Thoracic aorta (tissue), 2 donors: ENCODE data around the gene C1orf232. TPM values are rescaled to one million over a fixed set of nuclear protein-coding genes. Genes with fewer than 3 reads are reported as not detected.

ENCODE experiments used
- ATAC-seq: fragments of 150-250 bp; one replicate; pipeline ENCODE4 v1.8.0; 2017; ENCODE audit warnings: low read depth; ENCODE audit not compliant: insufficient number of reproducible peaks, low FRiP score
- DNase-seq: peaks from one replicate; pipeline ENCODE4 v3.0.0-alpha.2; 2020; ENCODE audit warnings: low spot score
- H3K27ac ChIP-seq, 2 donors: fragments of 200-600 bp; sonication (generic); 1 replicate in 1 of 2; 2 replicates in 1 of 2; pipeline ENCODE4 v1.5.1; 2016; ENCODE audit warnings: mild to moderate bottlenecking in 2 of 2, moderate library complexity in 2 of 2
- H3K27me3 ChIP-seq: fragments of 200-600 bp; sonication (generic); replicated peaks from 2 replicates; pipeline ENCODE4 v1.6.0; 2016; ENCODE audit warnings: mild to moderate bottlenecking; ENCODE audit not compliant: insufficient read depth
- H3K36me3 ChIP-seq: fragments of 200-600 bp; sonication (generic); one replicate; pipeline ENCODE4 v1.5.1; 2016
- H3K4me1 ChIP-seq, 2 donors: fragments of 200-600 bp; sonication (generic); 1 replicate in 1 of 2; 2 replicates in 1 of 2; pipeline versions ENCODE4 v1.5.1 to v1.6.0; 2016; ENCODE audit warnings: low read depth in 2 of 2, mild to moderate bottlenecking in 1 of 2; ENCODE audit not compliant: control insufficient read depth in 1 of 2
- H3K4me3 ChIP-seq: fragments of 200-600 bp; sonication (generic); 2 replicates; pipeline ENCODE4 v1.5.1; 2016; ENCODE audit warnings: mild to moderate bottlenecking
- H3K9me3 ChIP-seq: fragments of 200-600 bp; sonication (generic); 2 replicates; pipeline ENCODE4 v1.5.1; 2016
- CTCF ChIP-seq: fragments of 200-600 bp; sonication (generic); IDR thresholded peaks from one replicate; pipeline ENCODE4 v1.5.1; 2019; ENCODE audit warnings: antibody characterized with exemption
- total RNA-seq, 2 donors: library from RNA; depleted of rRNA; stranded (reverse); fragments of >200 nt; gene quantifications; one replicate each; pipeline versions ENCODE4 v1.1.0 to v1.2.3, GENCODE V29; 2016

The C1orf232 gene
- total RNA-seq, 2 donors from 2014 or later: not detected

- Histone ChIP-seq H3K36me3 (no peaks in the 10 kb centered on the region), H3K4me3 (no peak overlapping the region), H3K4me1 (no peaks in the 10 kb centered on the region), H3K27ac (no peak overlapping the region), H3K27me3 (no peaks in the 10 kb centered on the region), H3K9me3 (no peaks in the 10 kb centered on the region)
- DNase-seq: no peak
- no peak for TF ChIP-seq CTCF
- ATAC-seq: no peak
Observed at GRCh38 chr1:26203642-26204318, 35.0 kb upstream of the C1orf232 start.

- no peaks in the 10 kb centered on the region for H3K27me3 ChIP-seq
- H3K36me3 ChIP-seq: no peaks in the 10 kb centered on the region
- no peak for ATAC-seq
Observed at GRCh38 chr1:26200413-26200812, 31.6 kb upstream of the C1orf232 start.

GRCh38 chr1:26197813-26198212 is 29.1 kb upstream of the C1orf232 start:
- no peaks in the 10 kb centered on the region for H3K9me3 ChIP-seq
- no peaks in the 10 kb centered on the region for H3K27me3 ChIP-seq
- ATAC-seq (no peak), DNase-seq (no peak)
- TF ChIP-seq CTCF: no peak
- H3K4me3 ChIP-seq: no peak overlapping the region
- H3K4me1 ChIP-seq: no peaks in the 10 kb centered on the region
- no peak overlapping the region for H3K27ac ChIP-seq
- H3K36me3 ChIP-seq: no peaks in the 10 kb centered on the region

More at GRCh38 chr1:26200413-26200812, 31.6 kb upstream of the C1orf232 start:
- Histone ChIP-seq H3K4me3 (no peak overlapping the region), H3K27ac (no peak overlapping the region), H3K9me3 (no peaks in the 10 kb centered on the region), H3K4me1 (no peaks in the 10 kb centered on the region)
- DNase-seq: no peak
- no peak for TF ChIP-seq CTCF

GRCh38 chr1:26197301-26197700 is 28.5 kb upstream of the C1orf232 start:
- no peak overlapping the region for H3K27ac ChIP-seq
- no peak for ATAC-seq
- H3K27me3 ChIP-seq: no peaks in the 10 kb centered on the region
- no peaks in the 10 kb centered on the region for H3K9me3 ChIP-seq
- TF ChIP-seq CTCF: no peak
- DNase-seq: no peak
- no peaks in the 10 kb centered on the region for H3K36me3 ChIP-seq
- H3K4me1 ChIP-seq: no peaks in the 10 kb centered on the region
- H3K4me3 ChIP-seq: no peak overlapping the region

- no peak for TF ChIP-seq CTCF
- no peaks in the 10 kb centered on the region for H3K36me3 ChIP-seq
- no peaks in the 10 kb centered on the region for H3K9me3 ChIP-seq
- no peaks in the 10 kb centered on the region for H3K4me1 ChIP-seq
- DNase-seq: no peak
- H3K27ac ChIP-seq: no peak overlapping the region
- no peak overlapping the region for H3K4me3 ChIP-seq
- no peaks in the 10 kb centered on the region for H3K27me3 ChIP-seq
- ATAC-seq: no peak
Observed at GRCh38 chr1:26195805-26196204, 27.0 kb upstream of the C1orf232 start.
